HEK293T (cell line): ENCODE data around the gene FUBP3.
A peak's percentile ranks its signal among the peaks of the same experiment; 100 is the strongest.

ENCODE experiments used
- CTCF ChIA-PET: fragments of 350-600 bp; formaldehyde crosslinking; extraction: SDS; loops from one replicate; lab custom pipeline; 2021; ENCODE audit warnings: antibody characterized with exemption, inconsistent platforms; lab: Yijun Ruan, JAX
- POLR2A ChIA-PET: fragments of 350-600 bp; formaldehyde crosslinking; extraction: SDS; loops from one replicate; lab custom pipeline; 2020; ENCODE audit warnings: antibody characterized with exemption, inconsistent platforms; lab: Yijun Ruan, JAX
- DNase-seq: peaks from one replicate; pipeline ENCODE4 v3.0.0; 2012; ENCODE audit warnings: mixed read lengths; ENCODE audit errors: extremely low spot score
- ARNT ChIP-seq: fragments of 450-650 bp; IDR thresholded peaks from 2 replicates; pipeline ENCODE4 v1.6.1; 2017; ENCODE audit warnings: mild to moderate bottlenecking
- BHLHE40 ChIP-seq: fragments of 450-650 bp; IDR thresholded peaks from 2 replicates; pipeline ENCODE4 v1.6.1; 2016; ENCODE audit warnings: mild to moderate bottlenecking, moderate library complexity, borderline replicate concordance
- CTBP1 ChIP-seq: fragments of 450-650 bp; IDR thresholded peaks from 2 replicates; pipeline ENCODE4 v1.6.1; 2016; ENCODE audit warnings: borderline replicate concordance
- ELF4 ChIP-seq: fragments of 450-650 bp; IDR thresholded peaks from 2 replicates; pipeline ENCODE4 v1.6.1; 2017; ENCODE audit warnings: antibody characterized with exemption
- FOXA1 ChIP-seq: fragments of 450-650 bp; IDR thresholded peaks from 2 replicates; pipeline ENCODE4 v1.6.1; 2016; ENCODE audit warnings: mild to moderate bottlenecking
- FOXK2 ChIP-seq: fragments of 450-650 bp; IDR thresholded peaks from 2 replicates; pipeline ENCODE4 v1.6.1; 2016; ENCODE audit warnings: mild to moderate bottlenecking
- FOXM1 ChIP-seq: fragments of 450-650 bp; IDR thresholded peaks from 2 replicates; pipeline ENCODE4 v1.6.1; 2017; ENCODE audit warnings: mild to moderate bottlenecking, borderline replicate concordance
- HDGF ChIP-seq: fragments of 450-650 bp; IDR thresholded peaks from 2 replicates; pipeline ENCODE4 v1.6.1; 2017; ENCODE audit warnings: antibody characterized with exemption, borderline replicate concordance
- L3MBTL2 ChIP-seq: fragments of 450-650 bp; conservative IDR thresholded peaks from 2 replicates; pipeline ENCODE4 v1.6.1; 2016; ENCODE audit warnings: mild to moderate bottlenecking
- LEF1 ChIP-seq: fragments of 450-650 bp; IDR thresholded peaks from 2 replicates; pipeline ENCODE4 v1.6.1; 2017; ENCODE audit warnings: mild to moderate bottlenecking, borderline replicate concordance
- NFRKB ChIP-seq: fragments of 450-650 bp; IDR thresholded peaks from 2 replicates; pipeline ENCODE4 v1.6.1; 2016; ENCODE audit warnings: mild to moderate bottlenecking, moderate library complexity
- SP1 ChIP-seq: fragments of 450-650 bp; IDR thresholded peaks from 2 replicates; pipeline ENCODE4 v1.6.1; 2017
- SUZ12 ChIP-seq: fragments of 450-650 bp; IDR thresholded peaks from 2 replicates; pipeline ENCODE4 v1.6.1; 2016; ENCODE audit warnings: mild to moderate bottlenecking
- TARDBP ChIP-seq: fragments of 450-650 bp; IDR thresholded peaks from 2 replicates; pipeline ENCODE4 v1.6.1; 2016
- ZNF384 ChIP-seq: fragments of 450-650 bp; IDR thresholded peaks from 2 replicates; pipeline ENCODE4 v1.6.1; 2016
- TF ChIP-seq, protein P1 (sequence below): fragments of 450-650 bp; IDR thresholded peaks from 2 replicates; pipeline ENCODE4 v1.6.1; 2016

The FUBP3 gene

DNA sequence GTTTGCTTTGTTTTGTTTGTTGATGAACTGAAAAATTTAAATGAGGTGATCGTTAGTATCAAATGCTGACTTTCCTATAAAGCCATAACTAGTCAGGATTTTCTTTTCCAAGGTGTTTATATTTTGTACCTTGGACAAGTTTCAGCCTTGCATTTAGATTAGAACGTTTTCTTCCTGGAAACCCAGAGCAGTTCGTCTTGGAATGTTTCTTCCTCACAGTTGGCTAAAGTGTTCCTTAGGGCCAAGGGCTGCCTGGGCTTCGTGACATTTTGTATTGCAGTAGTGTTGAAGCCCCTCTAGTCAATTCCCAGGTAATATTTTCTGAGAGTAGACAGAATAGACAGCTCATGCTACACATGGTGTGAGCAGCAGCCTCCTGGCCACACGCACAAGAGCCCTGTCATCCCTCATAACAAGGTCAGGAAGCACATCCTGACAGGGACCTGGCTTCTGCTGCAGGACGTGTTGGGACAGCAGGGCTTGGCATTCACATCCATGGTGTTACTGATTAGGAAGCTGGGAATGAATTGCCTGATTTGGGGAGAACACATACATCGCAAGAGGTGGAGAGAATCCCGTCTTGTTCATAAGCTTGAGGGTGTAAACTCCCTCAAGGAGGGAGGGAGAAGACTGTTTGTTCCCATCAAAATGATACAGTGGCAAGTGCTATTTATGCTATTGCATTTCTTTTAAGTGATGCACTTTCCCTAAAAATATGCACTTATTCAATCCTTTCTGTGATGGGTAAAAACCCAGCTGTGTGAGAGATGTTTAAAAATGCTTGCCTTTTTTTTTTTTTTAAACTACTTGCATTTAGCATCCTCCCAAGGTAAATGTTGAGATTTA is 31.7 kb downstream of the FUBP3 start:
- TF ChIP-seq FOXA1 = no peak
- no peak for TF ChIP-seq SUZ12
- no peak for TF ChIP-seq ZNF384
- no peak for TF ChIP-seq FOXM1
- TF ChIP-seq FOXK2 = no peak
- no peak for TF ChIP-seq ARNT
- TF ChIP-seq ELF4 = no peak
- TF ChIP-seq CTBP1 = no peak
- TF ChIP-seq, protein P1, sequence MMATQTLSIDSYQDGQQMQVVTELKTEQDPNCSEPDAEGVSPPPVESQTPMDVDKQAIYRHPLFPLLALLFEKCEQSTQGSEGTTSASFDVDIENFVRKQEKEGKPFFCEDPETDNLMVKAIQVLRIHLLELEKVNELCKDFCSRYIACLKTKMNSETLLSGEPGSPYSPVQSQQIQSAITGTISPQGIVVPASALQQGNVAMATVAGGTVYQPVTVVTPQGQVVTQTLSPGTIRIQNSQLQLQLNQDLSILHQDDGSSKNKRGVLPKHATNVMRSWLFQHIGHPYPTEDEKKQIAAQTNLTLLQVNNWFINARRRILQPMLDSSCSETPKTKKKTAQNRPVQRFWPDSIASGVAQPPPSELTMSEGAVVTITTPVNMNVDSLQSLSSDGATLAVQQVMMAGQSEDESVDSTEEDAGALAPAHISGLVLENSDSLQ = no peak
- no peak for TF ChIP-seq HDGF
- no peak for TF ChIP-seq LEF1
- no peak for TF ChIP-seq TARDBP
- POLR2A ChIA-PET = no interaction called here
- DNase-seq = no peak
- CTCF ChIA-PET = interaction anchor here (0.6 kb wide), 1 partner anchor 167 kb away, joined by 3 read pairs; no protein-coding TSS in a partner anchor

DNA sequence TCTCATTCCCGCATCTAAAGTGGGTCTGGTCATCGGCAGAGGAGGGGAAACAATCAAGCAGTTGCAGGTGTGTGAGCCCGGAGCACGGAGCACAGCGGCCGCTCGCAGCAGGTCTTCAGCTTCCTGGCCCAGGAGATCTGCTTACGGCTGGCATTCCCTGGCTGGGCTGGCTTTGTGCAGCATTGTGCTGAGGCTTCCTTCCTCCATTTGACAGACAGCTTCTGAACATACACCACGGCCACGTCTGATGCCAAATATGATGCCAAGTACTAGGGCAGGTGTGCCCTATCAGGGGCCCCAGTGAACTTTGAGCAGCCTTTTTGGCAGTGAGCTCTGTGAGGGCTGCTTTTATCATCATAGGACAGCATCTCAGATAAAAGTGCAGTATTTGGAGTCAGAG is 37.1 kb downstream of the FUBP3 start:
- POLR2A ChIA-PET = no interaction called here

DNA sequence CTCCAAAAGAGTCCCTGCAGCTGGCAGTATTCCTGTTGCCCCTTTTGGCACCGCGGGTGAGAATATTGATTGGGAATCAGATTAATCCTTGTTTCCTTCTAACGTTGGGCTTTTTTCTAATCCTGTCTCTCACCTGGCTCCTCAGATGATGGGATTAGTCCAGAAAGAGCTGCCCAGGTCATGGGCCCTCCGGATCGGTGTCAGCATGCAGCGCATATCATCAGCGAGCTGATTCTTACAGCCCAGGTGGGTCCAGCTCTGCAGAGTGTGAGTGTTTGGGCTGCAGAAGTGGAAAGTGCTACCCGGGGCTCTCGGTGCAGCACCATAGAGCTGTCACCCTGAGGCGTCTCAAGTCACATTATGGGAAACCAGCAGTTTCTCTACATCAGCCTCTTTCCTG is 44.1 kb downstream of the FUBP3 start:
- DNase-seq = no peak
- POLR2A ChIA-PET = no interaction called here
- no peak for TF ChIP-seq FOXM1
- no peak for TF ChIP-seq LEF1
- TF ChIP-seq NFRKB = no peak
- no peak for TF ChIP-seq ELF4
- TF ChIP-seq SP1 = no peak
- no peak for TF ChIP-seq ARNT
- CTCF ChIA-PET = interaction anchor here (0.6 to 0.7 kb wide), 3 partner anchors 46 to 158 kb away, joined by 3 to 4 read pairs (median 3); no protein-coding TSS in a partner anchor

More for the DNA sequence above, 37.1 kb downstream of the FUBP3 start:
- CTCF ChIA-PET = no interaction called here
- TF ChIP-seq FOXK2 (no peak), LEF1 (no peak)
- no peak for DNase-seq

DNA sequence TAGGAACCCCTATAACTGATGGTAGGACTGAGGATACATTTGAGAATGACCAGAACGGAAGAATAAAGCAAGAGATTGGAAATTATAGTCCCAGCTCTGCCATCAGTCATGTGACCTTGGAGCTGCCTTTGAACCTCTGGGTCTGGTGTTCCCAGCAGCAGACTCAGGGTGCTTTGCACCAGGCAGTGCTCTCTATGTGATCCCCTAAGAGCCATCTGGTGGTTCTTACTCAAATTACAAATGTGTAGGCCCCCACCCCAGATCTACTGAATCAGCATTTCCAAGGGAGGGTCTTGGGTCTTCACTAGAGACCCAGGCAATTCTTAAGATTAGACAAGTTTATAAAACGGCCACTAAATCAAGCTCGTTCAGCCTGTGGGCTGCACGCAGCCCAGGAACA is 44.8 kb downstream of the FUBP3 start:
- CTCF ChIA-PET = interaction anchor here (0.7 kb wide), 1 partner anchor 46 kb away, joined by 3 read pairs; no protein-coding TSS in a partner anchor
- POLR2A ChIA-PET = no interaction called here
- no peak for DNase-seq
- no peak for TF ChIP-seq NFRKB
- no peak for TF ChIP-seq ZNF384
- TF ChIP-seq LEF1 = no peak
- no peak for TF ChIP-seq FOXM1
- no peak for TF ChIP-seq TARDBP

DNA sequence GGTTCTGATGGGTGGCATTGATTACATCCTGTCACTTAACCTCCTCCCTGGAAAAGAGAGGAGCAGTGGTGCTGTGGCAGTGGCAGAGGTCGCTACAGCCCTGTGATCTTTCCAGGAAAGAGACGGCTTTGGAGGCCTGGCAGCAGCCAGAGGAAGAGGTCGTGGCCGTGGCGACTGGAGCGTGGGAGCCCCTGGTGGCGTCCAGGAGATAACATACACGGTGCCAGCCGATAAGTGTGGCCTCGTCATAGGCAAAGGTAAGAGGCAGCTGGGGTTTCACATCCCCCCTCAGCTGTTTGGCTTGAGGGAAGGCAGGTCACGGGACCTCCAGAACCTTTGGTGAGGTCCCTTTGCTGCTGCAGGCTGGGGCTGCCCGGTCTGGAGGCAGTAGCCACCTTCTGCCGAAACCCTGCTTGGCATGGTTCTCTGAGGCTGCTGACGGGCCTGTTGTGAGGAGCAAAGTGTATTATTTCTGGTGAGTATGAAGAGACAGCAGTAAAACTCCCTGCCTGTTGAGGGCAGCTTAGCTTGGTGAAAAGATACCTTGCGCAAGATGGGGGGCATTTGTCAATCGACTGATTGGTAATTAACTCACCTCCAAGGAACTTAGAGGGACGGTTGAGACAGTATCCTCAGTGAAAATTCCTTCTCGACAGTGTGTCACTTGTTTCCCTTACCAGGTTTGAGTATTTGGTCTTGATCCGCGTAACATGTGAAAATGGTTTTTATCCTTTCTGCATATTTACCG is 47.0 kb downstream of the FUBP3 start:
- POLR2A ChIA-PET = no interaction called here
- TF ChIP-seq SP1 (no peak), FOXK2 (no peak), FOXA1 (no peak), FOXM1 (no peak), TARDBP (no peak), ARNT (no peak), L3MBTL2 (no peak), CTBP1 (no peak), ELF4 (no peak), LEF1 (no peak), HDGF (no peak), NFRKB (no peak), SUZ12 (no peak), ZNF384 (no peak), BHLHE40 (no peak)
- TF ChIP-seq, protein P1 = no peak
- peak; percentile 32 for DNase-seq
- CTCF ChIA-PET = no interaction called here

DNA sequence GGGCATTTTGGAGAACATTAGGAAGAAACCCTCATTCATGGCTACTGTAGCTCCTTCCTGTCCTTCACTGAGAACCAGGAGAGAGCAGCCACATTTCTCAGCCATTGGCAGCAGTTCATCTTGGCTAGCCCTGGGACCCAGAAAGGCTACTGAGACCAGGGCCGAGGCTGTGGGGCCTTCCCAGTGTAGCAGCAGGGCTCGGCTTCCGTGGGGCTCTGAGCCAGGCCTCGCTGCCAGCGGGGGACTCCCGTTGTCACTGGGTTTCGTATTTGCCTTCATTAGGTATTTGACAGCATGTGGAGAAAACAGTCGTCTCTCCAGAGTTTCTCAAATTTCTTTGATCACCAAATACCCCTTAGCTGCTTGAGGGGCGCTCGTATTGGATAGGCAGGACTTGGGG is 47.7 kb downstream of the FUBP3 start:
- no peak for DNase-seq
- POLR2A ChIA-PET = no interaction called here
- CTCF ChIA-PET = no interaction called here
- TF ChIP-seq LEF1 = no peak
